Muscle layer of duodenum (tissue), 2 donors: ENCODE results near the gene CDH3.

Source experiments
- H3K27ac ChIP-seq: one replicate; pipeline ENCODE4 v1.7.0; 2013; ENCODE audit warnings: mild to moderate bottlenecking, low read length
- H3K27me3 ChIP-seq: one replicate; pipeline ENCODE4 v1.7.0; 2013; ENCODE audit warnings: low read depth, mild to moderate bottlenecking, control low read depth, low read length
- H3K36me3 ChIP-seq, 2 donors: one replicate each; pipeline ENCODE4 v1.7.0; 2013; ENCODE audit warnings: low read length in 2 of 2, control low read depth in 1 of 2, mild to moderate bottlenecking in 1 of 2; ENCODE audit not compliant: insufficient read depth in 2 of 2, control insufficient read depth in 1 of 2
- H3K4me1 ChIP-seq, 2 donors: one replicate each; pipeline ENCODE4 v1.7.0; 2013; ENCODE audit warnings: low read length in 2 of 2, mild to moderate bottlenecking in 2 of 2, control low read depth in 1 of 2, moderate library complexity in 1 of 2; ENCODE audit not compliant: insufficient read depth in 2 of 2, control insufficient read depth in 1 of 2
- H3K4me3 ChIP-seq, 2 donors: one replicate each; pipeline ENCODE4 v1.7.0; 2013; ENCODE audit warnings: low read length in 2 of 2, low read depth in 1 of 2, mild to moderate bottlenecking in 1 of 2
- H3K9me3 ChIP-seq, 2 donors: one replicate each; pipeline ENCODE4 v1.7.0; 2013; ENCODE audit warnings: low read length in 2 of 2, control low read depth in 1 of 2, mild to moderate bottlenecking in 1 of 2; ENCODE audit not compliant: control insufficient read depth in 1 of 2
- donor health status: healthy.

The CDH3 gene

GRCh38 chr16:68644715-68645493 is at the start of gene CDH3:
TSS of gene CDH3 (plus strand) at chr16:68645310. CDS start at chr16:68645380, 70 bp downstream.
- H3K4me3 ChIP-seq = peak within 1 kb of the TSS; percentile 26 to 52
- no peak within 1 kb of the TSS for H3K27ac ChIP-seq
- peaks cover 32% of the 10 kb centered on the region for H3K27me3 ChIP-seq

GRCh38 chr16:68596266-68596665 is 48.8 kb upstream of the CDH3 start:
- Histone ChIP-seq H3K27me3 (no peaks in the 10 kb centered on the region), H3K36me3 (peaks cover 0 to 5% of the 10 kb centered on the region in 2 donors), H3K9me3 (peaks cover 0 to 2% of the 10 kb centered on the region in 2 donors), H3K4me1 (no peaks in the 10 kb centered on the region), H3K27ac (no peak overlapping the region), H3K4me3 (no peak overlapping the region)

More at GRCh38 chr16:68644715-68645493, at the start of gene CDH3:
- no peaks in the 10 kb centered on the region for H3K9me3 ChIP-seq
- peaks cover 0 to 30% of the 10 kb centered on the region in 2 donors for H3K4me1 ChIP-seq
- H3K36me3 ChIP-seq = no peaks in the 10 kb centered on the region

- no peaks in the 10 kb centered on the region for H3K4me1 ChIP-seq
- H3K36me3 ChIP-seq = no peaks in the 10 kb centered on the region
- no peak overlapping the region for H3K27ac ChIP-seq
- H3K9me3 ChIP-seq = peaks cover 0 to 2% of the 10 kb centered on the region in 2 donors
- no peak overlapping the region for H3K4me3 ChIP-seq
- no peaks in the 10 kb centered on the region for H3K27me3 ChIP-seq
These were observed 45.5 kb upstream of the CDH3 start for GRCh38 chr16:68599586-68599985.

- H3K36me3 ChIP-seq = no peaks in the 10 kb centered on the region
- no peak overlapping the region for H3K27ac ChIP-seq
- H3K4me3 ChIP-seq = no peak overlapping the region
These were observed 39.4 kb upstream of the CDH3 start for GRCh38 chr16:68605746-68606145.

GRCh38 chr16:68607443-68607842 is 37.7 kb upstream of the CDH3 start:
- H3K4me3 ChIP-seq = no peak overlapping the region
- H3K27ac ChIP-seq = no peak overlapping the region
- no peaks in the 10 kb centered on the region for H3K27me3 ChIP-seq
- no peaks in the 10 kb centered on the region for H3K9me3 ChIP-seq
- H3K36me3 ChIP-seq = no peaks in the 10 kb centered on the region
- no peaks in the 10 kb centered on the region for H3K4me1 ChIP-seq

More at GRCh38 chr16:68605746-68606145, 39.4 kb upstream of the CDH3 start:
- Histone ChIP-seq H3K9me3 (no peaks in the 10 kb centered on the region), H3K4me1 (no peaks in the 10 kb centered on the region), H3K27me3 (no peaks in the 10 kb centered on the region)

- no peak overlapping the region for H3K4me3 ChIP-seq
- H3K27ac ChIP-seq = no peak overlapping the region
- no peaks in the 10 kb centered on the region for H3K4me1 ChIP-seq
- no peaks in the 10 kb centered on the region for H3K36me3 ChIP-seq
- H3K9me3 ChIP-seq = no peaks in the 10 kb centered on the region
- no peaks in the 10 kb centered on the region for H3K27me3 ChIP-seq
These were observed 36.8 kb upstream of the CDH3 start for GRCh38 chr16:68608330-68608729.

GRCh38 chr16:68612996-68613395 is 32.1 kb upstream of the CDH3 start:
- H3K4me3 ChIP-seq = no peak overlapping the region

GRCh38 chr16:68617734-68618133 is 27.4 kb upstream of the CDH3 start:
- H3K36me3 ChIP-seq = no peaks in the 10 kb centered on the region
- no peaks in the 10 kb centered on the region for H3K4me1 ChIP-seq
- H3K4me3 ChIP-seq = no peak overlapping the region
- no peak overlapping the region for H3K27ac ChIP-seq
- H3K9me3 ChIP-seq = peaks cover 5 to 7% of the 10 kb centered on the region in 2 donors
- no peaks in the 10 kb centered on the region for H3K27me3 ChIP-seq

More at GRCh38 chr16:68612996-68613395, 32.1 kb upstream of the CDH3 start:
- Histone ChIP-seq H3K27me3 (no peaks in the 10 kb centered on the region), H3K27ac (no peak overlapping the region), H3K9me3 (peaks cover 4 to 7% of the 10 kb centered on the region in 2 donors), H3K4me1 (no peaks in the 10 kb centered on the region), H3K36me3 (no peaks in the 10 kb centered on the region)

GRCh38 chr16:68626557-68626956 is 18.6 kb upstream of the CDH3 start:
- Histone ChIP-seq H3K4me3 (no peak overlapping the region), H3K27me3 (no peaks in the 10 kb centered on the region), H3K4me1 (no peaks in the 10 kb centered on the region), H3K9me3 (peaks cover 0 to 3% of the 10 kb centered on the region in 2 donors), H3K36me3 (no peaks in the 10 kb centered on the region), H3K27ac (no peak overlapping the region)

GRCh38 chr16:68627951-68628425 is 17.1 kb upstream of the CDH3 start:
- no peaks in the 10 kb centered on the region for H3K27me3 ChIP-seq
- H3K4me1 ChIP-seq = no peaks in the 10 kb centered on the region
- H3K27ac ChIP-seq = no peak overlapping the region
- H3K36me3 ChIP-seq = no peaks in the 10 kb centered on the region
- H3K4me3 ChIP-seq = no peak overlapping the region
- no peaks in the 10 kb centered on the region for H3K9me3 ChIP-seq

- Histone ChIP-seq H3K36me3 (no peaks in the 10 kb centered on the region), H3K4me3 (no peak overlapping the region), H3K4me1 (no peaks in the 10 kb centered on the region), H3K27ac (no peak overlapping the region), H3K9me3 (no peaks in the 10 kb centered on the region), H3K27me3 (no peaks in the 10 kb centered on the region)
These were observed 15.7 kb upstream of the CDH3 start for GRCh38 chr16:68629351-68629910.
